ENCODE measurements around the gene PSMB7. TPM values are rescaled to one million over a fixed set of nuclear protein-coding genes. Genes with fewer than 3 reads are reported as not detected.

The PSMB7 gene
- total RNA-seq, 2 experiments from 2014 or later, result 120 to 121 TPM

DNA sequence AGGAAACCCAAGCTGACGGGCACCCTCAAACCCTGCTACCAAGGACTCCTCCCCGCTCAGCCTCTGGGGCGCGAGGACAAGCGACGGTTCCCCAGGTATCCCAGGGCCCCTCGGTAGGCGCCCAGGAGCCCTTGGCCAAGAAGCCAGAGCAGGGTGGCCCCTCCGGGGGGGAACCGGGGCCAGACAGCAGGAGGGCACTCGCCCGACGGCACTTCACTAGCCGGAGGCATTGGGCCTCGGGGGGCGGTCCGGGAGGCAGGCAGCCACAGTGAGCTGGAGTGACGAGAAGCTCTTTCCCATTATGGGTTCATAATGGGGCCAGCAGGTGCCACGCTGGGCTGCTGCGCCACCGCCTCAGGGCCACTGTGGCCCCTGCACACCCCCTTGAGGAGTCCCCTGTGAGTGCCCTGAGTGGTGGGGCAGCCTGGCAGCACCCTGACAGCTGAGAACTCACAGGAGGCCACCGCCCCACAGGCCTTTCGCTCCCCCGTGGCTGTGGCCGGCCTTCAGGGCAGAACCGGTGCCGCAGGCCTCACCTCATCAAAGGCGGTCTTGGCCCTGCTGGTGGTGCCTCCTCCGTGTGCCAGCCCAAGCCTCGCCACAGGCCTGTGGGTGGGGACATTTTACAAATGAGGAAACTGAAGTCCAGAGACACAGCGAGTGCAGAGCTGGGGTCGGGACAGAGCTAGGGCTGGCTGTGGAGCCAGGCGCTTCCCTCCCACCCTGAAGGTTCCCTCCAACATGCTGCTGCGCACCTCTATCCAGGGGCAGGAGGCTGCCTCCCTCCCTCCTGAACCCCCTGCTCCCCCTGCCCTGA, 68.7 kb downstream of the PSMB7 start:
- Mint-ChIP-seq H3K4me1 (no peaks in the 10 kb centered on the region), H3K4me3 (no peak overlapping the region), H3K9me3 (no peaks in the 10 kb centered on the region), H3K27me3 (no peaks in the 10 kb centered on the region), H3K27ac (no peak overlapping the region), H3K36me3 (ENCODE audit: low read depth) (peaks cover 2% of the 10 kb centered on the region)
- ChIA-PET CTCF (interaction anchor here (0.6 to 1.4 kb wide), 3 partner anchors 19 to 653 kb away, joined by 3 to 4 read pairs (median 3); no protein-coding TSS in a partner anchor), POLR2A (no interaction called here)
- no peak for DNase-seq

DNA sequence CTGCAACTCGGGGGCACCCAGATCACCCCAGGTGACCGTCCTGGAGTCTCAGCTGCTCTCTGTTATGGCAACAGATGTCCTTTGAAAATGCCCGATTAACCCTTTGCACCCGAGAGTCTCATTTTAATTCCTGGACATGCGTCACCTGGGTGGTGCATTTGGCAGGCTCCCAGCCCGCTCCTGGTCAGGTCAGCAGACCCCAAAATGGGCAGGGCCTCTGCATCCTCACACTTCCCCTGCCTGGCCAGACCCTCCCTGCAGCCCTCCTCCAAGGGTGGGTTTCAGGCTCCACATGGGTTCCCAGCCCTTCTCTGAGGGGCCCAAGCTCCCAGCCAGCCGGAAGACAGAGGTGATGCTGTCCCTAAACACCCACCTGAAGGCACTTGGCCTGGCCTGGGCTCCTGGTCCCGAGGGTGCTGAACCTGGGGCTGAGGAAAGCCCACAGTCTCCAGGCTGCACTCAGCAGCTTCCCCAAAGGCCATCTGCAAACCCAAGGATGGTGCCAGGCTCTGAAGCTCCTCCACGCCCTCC, 69.4 kb downstream of the PSMB7 start:
- H3K27me3 Mint-ChIP-seq, result no peaks in the 10 kb centered on the region
- ChIA-PET CTCF (no interaction called here), POLR2A (no interaction called here)
- no peaks in the 10 kb centered on the region for H3K9me3 Mint-ChIP-seq
- H3K4me3 Mint-ChIP-seq, result no peak overlapping the region
- H3K36me3 Mint-ChIP-seq (ENCODE audit: low read depth), result no peaks in the 10 kb centered on the region
- no peak for DNase-seq
- H3K27ac Mint-ChIP-seq, result no peak overlapping the region
- H3K4me1 Mint-ChIP-seq, result no peaks in the 10 kb centered on the region

DNA sequence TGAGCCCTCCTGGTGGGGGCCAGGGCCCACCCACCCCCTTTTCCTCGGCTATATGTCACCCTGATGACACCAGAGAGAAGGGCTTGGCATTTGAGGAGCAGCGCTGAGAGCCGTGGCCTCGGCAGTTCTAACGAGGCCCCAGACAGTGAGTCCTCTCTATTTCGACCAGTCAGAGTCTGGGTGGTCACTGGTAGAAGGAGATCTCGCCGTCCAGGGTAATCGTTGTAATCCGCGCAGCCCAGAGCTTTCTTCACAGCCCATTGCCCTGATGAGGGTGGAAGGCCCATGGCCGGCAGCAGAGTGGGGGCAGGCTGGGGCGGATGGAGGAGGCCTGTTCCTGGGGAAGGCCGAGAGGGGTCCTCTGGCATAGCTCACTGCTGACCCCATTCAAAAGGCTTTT, 70.2 kb downstream of the PSMB7 start:
- Mint-ChIP-seq H3K27me3 (no peaks in the 10 kb centered on the region), H3K4me1 (no peaks in the 10 kb centered on the region), H3K9me3 (no peaks in the 10 kb centered on the region), H3K36me3 (ENCODE audit: low read depth) (no peaks in the 10 kb centered on the region), H3K27ac (no peak overlapping the region), H3K4me3 (no peak overlapping the region)
- no peak for DNase-seq
- POLR2A ChIA-PET, result no interaction called here
- CTCF ChIA-PET, result interaction anchor here (0.9 kb wide), 1 partner anchor 213 kb away, joined by 3 read pairs; no protein-coding TSS in a partner anchor

DNA sequence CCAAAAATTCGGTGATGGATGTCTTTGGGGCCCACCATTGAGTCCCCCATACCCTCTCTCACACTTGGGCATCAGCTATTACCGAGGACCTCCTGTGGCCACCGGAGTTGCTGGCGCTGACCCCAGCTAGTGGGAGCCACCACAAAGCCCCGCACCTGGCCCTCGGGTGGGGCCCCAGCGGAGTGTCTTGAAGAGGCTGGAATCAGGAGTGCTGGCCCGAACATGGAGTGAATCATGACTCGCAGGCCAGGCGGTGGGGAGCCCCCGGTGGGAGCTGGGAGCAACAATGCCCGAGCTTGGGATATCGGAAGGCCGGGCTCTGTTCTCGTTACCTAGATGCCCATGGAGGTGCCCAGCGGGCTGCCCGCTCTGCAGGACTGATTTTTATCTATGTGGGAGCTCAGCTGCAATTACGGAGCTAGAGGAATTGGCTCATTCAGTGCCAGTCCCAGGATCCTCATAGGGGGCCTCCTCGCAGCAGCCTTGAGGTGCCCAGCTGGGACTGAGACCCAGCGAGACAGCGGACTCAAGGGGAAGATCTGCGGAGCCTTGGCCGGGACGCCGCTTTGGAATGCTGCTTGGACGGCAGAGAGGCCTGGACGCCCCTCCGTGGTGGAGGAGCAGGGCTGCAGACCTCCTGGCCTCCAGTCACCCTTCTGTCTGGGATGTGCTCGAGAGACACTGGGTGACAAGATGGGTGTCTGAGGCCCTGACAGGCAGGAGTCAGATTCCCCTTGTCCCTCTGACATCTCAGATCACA, 70.8 kb downstream of the PSMB7 start:
- no peaks in the 10 kb centered on the region for H3K4me1 Mint-ChIP-seq
- H3K9me3 Mint-ChIP-seq, result no peaks in the 10 kb centered on the region
- no peak overlapping the region for H3K27ac Mint-ChIP-seq
- H3K27me3 Mint-ChIP-seq, result no peaks in the 10 kb centered on the region
- no peak overlapping the region for H3K4me3 Mint-ChIP-seq
- ChIA-PET POLR2A (no interaction called here), CTCF (interaction anchor here (0.6 to 0.9 kb wide), 2 partner anchors 213 to 616 kb away, joined by 3 read pairs; no protein-coding TSS in a partner anchor)
- H3K36me3 Mint-ChIP-seq (ENCODE audit: low read depth), result no peaks in the 10 kb centered on the region
- DNase-seq, result no peak

DNA sequence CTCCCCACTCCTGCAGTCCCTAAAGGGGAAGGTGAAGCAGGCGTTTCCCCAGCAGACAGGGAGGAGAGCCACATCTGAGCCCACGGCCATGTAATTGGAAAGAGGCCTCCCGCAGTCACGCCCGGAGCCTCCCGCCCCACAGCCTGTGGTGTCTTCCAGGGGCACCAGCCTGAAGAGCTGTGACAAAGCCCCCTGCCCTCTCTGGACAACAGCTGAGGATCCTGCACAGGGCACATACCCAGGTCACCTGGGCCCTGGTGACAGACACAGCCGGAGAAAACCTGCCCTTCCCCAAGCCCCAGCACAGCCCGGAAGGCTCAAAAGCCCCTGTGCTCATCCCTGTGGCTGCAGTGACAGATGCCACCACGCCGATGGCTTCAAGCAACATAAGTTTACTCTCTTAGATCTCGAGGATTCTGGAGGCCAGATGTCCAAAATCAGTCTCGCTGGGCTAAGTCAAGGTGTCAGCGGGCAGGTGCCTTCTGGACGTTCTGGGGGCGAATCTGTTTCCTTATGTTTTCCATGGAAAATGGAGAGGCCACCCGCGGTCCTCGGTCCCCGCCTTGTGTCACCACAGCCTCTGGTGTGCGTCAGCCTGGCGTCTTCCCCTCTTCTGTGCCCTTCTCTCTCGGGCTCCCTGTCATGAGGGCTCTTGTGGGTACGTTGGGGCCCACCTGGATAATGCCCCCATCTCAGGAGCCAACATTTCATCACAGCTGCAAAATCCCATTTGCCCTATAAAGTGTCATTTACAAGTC, 71.5 kb downstream of the PSMB7 start:
- no peaks in the 10 kb centered on the region for H3K4me1 Mint-ChIP-seq
- ChIA-PET POLR2A (no interaction called here), CTCF (interaction anchor here (0.6 to 0.9 kb wide), 2 partner anchors 212 to 615 kb away, joined by 3 read pairs; no protein-coding TSS in a partner anchor)
- H3K36me3 Mint-ChIP-seq (ENCODE audit: low read depth), result no peaks in the 10 kb centered on the region
- H3K27ac Mint-ChIP-seq, result no peak overlapping the region
- no peak overlapping the region for H3K4me3 Mint-ChIP-seq
- no peaks in the 10 kb centered on the region for H3K27me3 Mint-ChIP-seq
- no peaks in the 10 kb centered on the region for H3K9me3 Mint-ChIP-seq
- DNase-seq, result no peak

DNA sequence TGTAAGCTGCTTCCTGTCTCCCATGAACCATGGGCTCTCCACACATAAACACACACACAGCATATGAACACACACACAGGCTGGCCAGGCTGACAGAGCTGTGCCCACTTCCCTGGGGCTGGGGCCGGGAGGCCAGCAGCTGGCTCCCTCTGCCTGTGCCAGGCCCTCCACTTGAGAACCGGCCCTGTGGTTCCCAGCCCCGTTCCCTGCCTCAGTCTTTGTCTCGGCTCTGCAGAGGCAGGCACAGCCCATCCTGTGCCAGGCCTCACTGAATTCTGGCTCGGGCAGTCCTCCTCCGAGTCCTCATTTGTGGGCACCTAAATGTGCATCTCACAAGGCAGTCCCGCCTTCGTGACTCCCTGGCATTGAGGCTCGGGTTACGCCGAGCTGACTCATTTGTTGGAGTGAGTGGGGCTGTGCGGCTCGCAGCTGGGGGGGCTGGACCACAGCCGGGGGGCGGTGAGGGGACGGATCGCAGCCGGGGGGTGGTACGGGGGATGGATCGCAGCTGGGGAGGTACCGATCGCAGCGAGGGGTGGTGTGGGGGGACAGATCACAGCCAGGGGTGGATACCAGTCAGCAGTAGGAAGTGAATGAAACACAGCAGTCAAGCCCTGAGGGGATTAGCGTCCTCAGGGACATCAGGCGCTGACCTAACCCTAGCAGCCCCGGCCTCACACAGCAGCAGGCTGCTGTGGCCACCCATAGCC, 72.3 kb downstream of the PSMB7 start:
- no peaks in the 10 kb centered on the region for H3K27me3 Mint-ChIP-seq
- POLR2A ChIA-PET, result no interaction called here
- H3K9me3 Mint-ChIP-seq, result no peaks in the 10 kb centered on the region
- DNase-seq, result no peak
- H3K4me1 Mint-ChIP-seq, result no peaks in the 10 kb centered on the region
- H3K36me3 Mint-ChIP-seq (ENCODE audit: low read depth), result no peaks in the 10 kb centered on the region
- CTCF ChIA-PET, result interaction anchor here (0.5 to 1.4 kb wide), 2 partner anchors 20 to 343 kb away, joined by 3 read pairs; no protein-coding TSS in a partner anchor
- no peak overlapping the region for H3K4me3 Mint-ChIP-seq
- H3K27ac Mint-ChIP-seq, result no peak overlapping the region

DNA sequence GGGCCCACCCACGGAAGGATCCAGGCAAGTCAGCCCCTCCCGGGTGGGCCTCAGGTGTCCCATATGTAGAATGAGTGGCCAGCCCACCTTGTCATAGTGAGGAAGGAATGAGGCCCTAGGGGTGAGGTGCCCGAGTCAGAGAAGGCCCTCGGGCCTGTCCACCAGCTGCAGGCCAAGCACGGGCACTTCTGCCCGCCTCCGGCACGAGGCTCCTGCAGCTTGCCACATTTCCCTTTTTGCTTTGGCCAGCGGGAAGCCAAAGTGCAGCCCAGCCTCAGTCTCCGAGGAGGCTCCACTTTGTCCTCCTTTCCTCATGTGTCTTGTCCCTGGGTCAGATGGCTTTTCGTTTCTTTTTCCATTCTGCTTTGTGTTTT, 72.9 kb downstream of the PSMB7 start:
- Mint-ChIP-seq H3K27me3 (no peaks in the 10 kb centered on the region), H3K4me3 (no peak overlapping the region), H3K4me1 (no peaks in the 10 kb centered on the region)

DNA sequence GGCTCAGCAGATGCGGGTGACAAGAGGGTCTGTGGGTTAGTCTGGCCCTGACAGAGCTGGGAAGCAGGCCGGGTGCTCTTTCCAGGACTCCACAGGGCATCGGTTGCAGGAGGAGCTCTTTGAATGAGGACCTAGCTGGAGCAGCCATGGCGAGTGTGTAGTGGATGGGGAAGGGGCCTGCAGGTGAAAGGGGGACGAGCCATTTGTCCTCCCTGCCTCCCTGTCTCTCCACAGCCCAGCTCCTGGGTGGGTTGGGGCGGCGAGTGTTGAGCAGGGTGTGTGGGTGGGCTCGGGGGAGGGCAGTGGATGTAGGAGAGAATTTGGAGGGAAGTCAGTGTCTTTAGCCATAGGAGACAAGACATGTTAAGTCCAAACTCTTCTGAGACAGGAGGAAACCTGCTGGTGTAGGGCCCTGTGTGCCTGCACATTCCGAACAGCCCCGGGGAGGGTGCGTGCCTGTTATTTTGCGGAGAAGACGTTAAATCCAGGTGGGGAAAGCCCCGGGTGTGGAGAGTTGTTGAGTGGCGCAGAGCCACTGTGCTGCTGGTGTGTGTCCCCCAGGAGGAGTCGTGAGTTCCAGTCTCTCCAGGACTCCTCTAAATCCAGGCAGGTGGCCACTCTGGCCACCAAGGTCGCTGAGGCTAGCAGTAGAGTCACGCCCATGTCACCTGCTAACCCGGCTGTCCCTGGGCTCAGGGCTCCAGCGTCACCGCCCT, 73.6 kb downstream of the PSMB7 start:
- no peaks in the 10 kb centered on the region for H3K27me3 Mint-ChIP-seq
- H3K4me3 Mint-ChIP-seq, result no peak overlapping the region
- POLR2A ChIA-PET, result no interaction called here
- H3K36me3 Mint-ChIP-seq (ENCODE audit: low read depth), result no peaks in the 10 kb centered on the region
- H3K4me1 Mint-ChIP-seq, result no peaks in the 10 kb centered on the region
- no peaks in the 10 kb centered on the region for H3K9me3 Mint-ChIP-seq
- no peak for DNase-seq
- CTCF ChIA-PET, result interaction anchor here (1.4 kb wide), 1 partner anchor 18 kb away, joined by 3 read pairs; no protein-coding TSS in a partner anchor
- no peak overlapping the region for H3K27ac Mint-ChIP-seq

More for the DNA sequence above, 72.9 kb downstream of the PSMB7 start:
- Mint-ChIP-seq H3K36me3 (ENCODE audit: low read depth) (no peaks in the 10 kb centered on the region), H3K9me3 (no peaks in the 10 kb centered on the region), H3K27ac (no peak overlapping the region)
- POLR2A ChIA-PET, result no interaction called here
- DNase-seq, result no peak
- CTCF ChIA-PET, result interaction anchor here (0.5 to 1.4 kb wide), 2 partner anchors 19 to 344 kb away, joined by 3 read pairs; no protein-coding TSS in a partner anchor

DNA sequence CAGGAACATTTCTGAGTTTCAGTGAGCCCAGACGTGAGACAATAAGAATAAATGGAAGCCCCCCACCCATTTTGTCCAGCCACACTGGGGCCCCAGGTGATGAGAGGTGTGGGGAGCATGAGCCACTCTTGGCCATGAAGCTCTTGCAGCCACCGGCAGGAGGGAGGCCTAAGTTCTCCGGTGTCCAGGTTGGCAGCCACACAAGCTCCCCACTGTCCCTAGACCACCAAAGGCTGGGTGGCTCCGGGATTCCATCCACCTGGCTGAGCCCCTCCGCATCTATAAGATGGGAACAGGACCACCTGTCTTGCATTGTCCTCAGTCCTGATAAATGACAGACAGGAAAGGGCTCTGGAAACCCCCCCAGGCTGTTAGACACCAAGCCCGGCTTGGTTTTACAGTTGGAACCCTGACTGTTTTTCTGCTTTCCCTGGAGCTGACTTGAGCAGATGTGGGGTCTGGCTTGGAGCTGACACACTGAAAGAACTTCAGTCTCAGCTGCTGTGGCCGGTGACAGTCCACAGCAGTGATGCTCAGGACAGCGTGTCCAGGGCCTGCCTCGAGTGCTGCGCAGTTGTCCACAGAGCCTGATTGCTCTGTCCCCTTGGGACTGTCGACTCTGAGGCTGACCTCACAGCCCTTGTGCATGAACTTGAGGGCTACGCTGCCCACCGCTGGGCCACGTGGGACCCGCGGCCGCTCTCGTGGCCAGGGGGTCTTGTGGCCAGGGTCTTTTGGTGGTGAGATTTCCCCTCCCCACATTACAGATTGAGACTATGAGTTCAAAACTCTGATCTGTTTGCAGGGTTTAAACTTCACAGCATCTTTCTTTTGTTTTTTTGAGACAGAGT, 74.8 kb downstream of the PSMB7 start:
- Mint-ChIP-seq H3K27me3 (no peaks in the 10 kb centered on the region), H3K9me3 (no peaks in the 10 kb centered on the region), H3K4me3 (no peak overlapping the region), H3K36me3 (ENCODE audit: low read depth) (no peaks in the 10 kb centered on the region), H3K4me1 (no peaks in the 10 kb centered on the region), H3K27ac (no peak overlapping the region)
- DNase-seq, result no peak
- ChIA-PET POLR2A (no interaction called here), CTCF (interaction anchor here (0.5 kb wide), 1 partner anchor 621 kb away, joined by 6 read pairs; no protein-coding TSS in a partner anchor)

DNA sequence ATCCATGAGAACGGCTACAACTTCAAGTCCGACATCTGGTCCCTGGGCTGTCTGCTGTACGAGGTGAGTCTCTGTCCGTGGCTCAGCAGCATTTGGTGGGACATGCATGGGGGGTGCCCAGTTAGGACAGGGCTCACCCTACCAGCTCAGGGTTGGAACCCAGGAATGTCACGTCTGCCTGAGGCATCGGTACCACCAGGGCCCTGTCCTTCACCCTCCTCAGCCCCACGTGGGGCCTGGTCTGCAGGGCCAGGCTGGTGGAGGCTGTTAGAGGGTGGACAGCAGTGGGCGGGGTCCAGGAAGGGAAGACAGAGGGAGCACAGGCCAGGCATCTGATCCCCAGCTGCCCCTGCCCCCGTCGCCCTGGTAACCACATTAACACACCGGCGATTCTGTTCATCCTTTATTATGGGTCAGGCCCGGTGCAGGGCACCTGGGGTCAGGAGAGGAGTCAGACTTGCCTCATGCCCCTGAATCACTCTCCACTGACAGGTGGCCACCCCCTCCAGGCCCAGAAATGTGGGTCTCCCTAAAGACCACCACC, 75.6 kb downstream of the PSMB7 start:
- DNase-seq, result no peak
- CTCF ChIA-PET, result interaction anchor here (1.4 kb wide), 1 partner anchor 15 kb away, joined by 6 read pairs; no protein-coding TSS in a partner anchor

DNA sequence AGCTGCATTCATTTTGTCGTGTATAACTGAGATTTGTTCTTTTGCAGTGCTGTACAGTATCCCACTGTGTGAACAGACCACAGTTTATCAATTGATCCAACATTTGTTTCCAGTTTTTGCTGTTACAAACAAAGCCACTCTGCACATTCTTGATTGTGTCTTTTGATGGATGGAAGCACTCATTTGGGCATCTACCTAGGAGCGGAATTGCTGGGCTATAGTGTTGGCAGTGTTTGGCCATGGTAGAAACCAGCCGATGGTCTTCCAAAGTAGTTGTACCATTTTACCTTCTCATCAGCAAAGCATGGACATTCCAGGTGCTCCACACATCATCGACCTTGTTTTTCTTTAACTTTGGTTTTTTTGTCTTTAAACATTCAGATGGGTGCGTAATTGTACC, 77.7 kb downstream of the PSMB7 start:
- POLR2A ChIA-PET, result no interaction called here

More for the DNA sequence above, 75.6 kb downstream of the PSMB7 start:
- POLR2A ChIA-PET, result no interaction called here
- Mint-ChIP-seq H3K27me3 (no peaks in the 10 kb centered on the region), H3K4me1 (no peaks in the 10 kb centered on the region), H3K27ac (no peak overlapping the region), H3K9me3 (no peaks in the 10 kb centered on the region), H3K4me3 (no peak overlapping the region), H3K36me3 (ENCODE audit: low read depth) (no peaks in the 10 kb centered on the region)

More for the DNA sequence above, 77.7 kb downstream of the PSMB7 start:
- no peak overlapping the region for H3K4me3 Mint-ChIP-seq
- no peak overlapping the region for H3K27ac Mint-ChIP-seq
- no peaks in the 10 kb centered on the region for H3K27me3 Mint-ChIP-seq
- H3K9me3 Mint-ChIP-seq, result no peaks in the 10 kb centered on the region
- H3K4me1 Mint-ChIP-seq, result no peaks in the 10 kb centered on the region
- H3K36me3 Mint-ChIP-seq (ENCODE audit: low read depth), result no peaks in the 10 kb centered on the region
- CTCF ChIA-PET, result no interaction called here
- no peak for DNase-seq

All from activated CD4-positive, alpha-beta T cell treated with anti-CD3 and anti-CD28 coated beads, Interleukin-2, amount 10 ng/mL, durations not matched to agents 7 days and 5 days (primary cell).